ENCODE results near the gene EGFR. TPM values are rescaled to one million over a fixed set of nuclear protein-coding genes. Genes with fewer than 3 reads are reported as not detected.

EGFR gene
- total RNA-seq, 1 donor from 2014 or later, result 19.4 TPM

DNA sequence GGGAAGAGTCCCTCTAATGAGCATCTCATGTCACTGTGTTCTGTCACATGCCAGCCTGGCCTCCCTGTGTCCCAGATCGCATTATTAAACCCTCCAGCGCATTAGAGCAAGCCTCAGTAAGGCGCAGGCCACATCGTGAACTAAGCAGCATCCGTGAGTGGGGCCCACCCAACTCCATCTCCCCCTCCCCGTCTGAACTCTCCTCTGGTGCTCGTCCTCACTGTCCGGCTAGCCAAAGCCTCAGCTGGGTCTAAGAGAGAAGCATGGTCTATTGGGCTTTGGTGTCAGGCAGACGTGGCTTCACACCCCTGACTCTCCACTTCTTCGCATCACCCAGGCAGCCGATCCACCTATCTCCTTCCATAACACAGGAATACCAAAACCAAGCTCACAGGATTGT, 181.6 kb downstream of the EGFR start:
- no peaks in the 10 kb centered on the region for H3K4me1 Mint-ChIP-seq
- no peak overlapping the region for H3K27ac Mint-ChIP-seq
- H3K36me3 Mint-ChIP-seq, result peaks cover 7% of the 10 kb centered on the region
- H3K27me3 Mint-ChIP-seq (ENCODE audit: low read depth), result no peaks in the 10 kb centered on the region
- DNase-seq (ENCODE audit: low spot score in 2 of 2, unreplicated experiment in 2 of 2), result no peak
- no peak for TF ChIP-seq CTCF (IDR thresholded peaks at IDR 0.05; ENCODE audit: unreplicated experiment)
- H3K4me3 Mint-ChIP-seq, result no peak overlapping the region
- H3K9me3 Mint-ChIP-seq, result no peaks in the 10 kb centered on the region

DNA sequence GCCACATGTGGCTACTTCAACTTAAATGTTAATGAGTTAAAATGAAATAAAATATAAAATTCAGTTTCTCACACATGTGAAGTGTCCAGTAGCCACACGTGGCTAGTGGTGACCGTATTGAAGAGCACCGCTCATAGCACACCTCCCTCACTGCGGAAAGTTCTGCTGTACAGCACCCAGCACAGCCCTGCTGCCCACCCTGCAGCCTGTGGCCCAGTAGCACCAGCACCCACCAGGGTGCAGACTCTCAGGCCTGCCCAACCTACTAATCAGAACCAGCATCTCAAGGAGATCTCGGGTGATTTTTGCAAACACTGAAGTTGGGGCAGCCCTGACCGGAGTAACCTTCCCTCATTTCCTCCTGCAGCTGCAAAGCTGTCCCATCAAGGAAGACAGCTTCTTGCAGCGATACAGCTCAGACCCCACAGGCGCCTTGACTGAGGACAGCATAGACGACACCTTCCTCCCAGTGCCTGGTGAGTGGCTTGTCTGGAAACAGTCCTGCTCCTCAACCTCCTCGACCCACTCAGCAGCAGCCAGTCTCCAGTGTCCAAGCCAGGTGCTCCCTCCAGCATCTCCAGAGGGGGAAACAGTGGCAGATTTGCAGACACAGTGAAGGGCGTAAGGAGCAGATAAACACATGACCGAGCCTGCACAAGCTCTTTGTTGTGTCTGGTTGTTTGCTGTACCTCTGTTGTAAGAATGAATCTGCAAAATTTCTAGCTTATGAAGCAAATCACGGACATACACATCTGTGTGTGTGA, 183.5 kb downstream of the EGFR start:
- DNase-seq (ENCODE audit: low spot score in 2 of 2, unreplicated experiment in 2 of 2), result no peak
- H3K4me3 Mint-ChIP-seq, result no peak overlapping the region
- H3K9me3 Mint-ChIP-seq, result no peaks in the 10 kb centered on the region
- H3K27me3 Mint-ChIP-seq (ENCODE audit: low read depth), result no peaks in the 10 kb centered on the region
- no peak overlapping the region for H3K27ac Mint-ChIP-seq
- peaks cover 12% of the 10 kb centered on the region for H3K36me3 Mint-ChIP-seq
- TF ChIP-seq CTCF (IDR thresholded peaks at IDR 0.05; ENCODE audit: unreplicated experiment), result no peak
- no peaks in the 10 kb centered on the region for H3K4me1 Mint-ChIP-seq

DNA sequence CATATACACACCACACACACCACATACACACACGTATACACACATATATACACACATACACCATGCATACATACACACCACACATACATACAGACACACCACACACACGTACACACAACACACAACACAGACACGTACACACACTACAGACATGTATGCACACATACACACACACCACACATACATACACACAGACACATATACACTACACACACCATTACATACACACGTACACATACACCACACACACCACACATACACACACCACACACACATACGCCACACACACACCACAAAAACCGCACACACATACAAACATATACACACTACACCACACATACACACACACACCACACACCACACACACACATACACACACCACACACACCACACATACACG, 184.5 kb downstream of the EGFR start:
- Mint-ChIP-seq H3K4me3 (no peak overlapping the region), H3K9me3 (no peaks in the 10 kb centered on the region), H3K27me3 (ENCODE audit: low read depth) (no peaks in the 10 kb centered on the region), H3K36me3 (peaks cover 12% of the 10 kb centered on the region), H3K27ac (no peak overlapping the region), H3K4me1 (no peaks in the 10 kb centered on the region)
- no peak for DNase-seq (ENCODE audit: low spot score in 2 of 2, unreplicated experiment in 2 of 2)
- TF ChIP-seq CTCF (IDR thresholded peaks at IDR 0.05; ENCODE audit: unreplicated experiment), result no peak

GRCh38 chr7:55205124-55205955, 186.5 kb downstream of the EGFR start:
- H3K27ac Mint-ChIP-seq, result no peak overlapping the region

More at GRCh38 chr7:55205124-55205955, 186.5 kb downstream of the EGFR start:
- DNase-seq (ENCODE audit: low spot score in 2 of 2, unreplicated experiment in 2 of 2), result no peak
- H3K9me3 Mint-ChIP-seq, result no peaks in the 10 kb centered on the region
- peaks cover 9% of the 10 kb centered on the region for H3K36me3 Mint-ChIP-seq
- no peaks in the 10 kb centered on the region for H3K4me1 Mint-ChIP-seq
- H3K4me3 Mint-ChIP-seq, result no peak overlapping the region
- no peaks in the 10 kb centered on the region for H3K27me3 Mint-ChIP-seq (ENCODE audit: low read depth)
- no peak for TF ChIP-seq CTCF (IDR thresholded peaks at IDR 0.05; ENCODE audit: unreplicated experiment)

Data from mesothelial cell of epicardium (in vitro differentiated cells).